ENCODE results near the gene BRAT1.

DNA sequence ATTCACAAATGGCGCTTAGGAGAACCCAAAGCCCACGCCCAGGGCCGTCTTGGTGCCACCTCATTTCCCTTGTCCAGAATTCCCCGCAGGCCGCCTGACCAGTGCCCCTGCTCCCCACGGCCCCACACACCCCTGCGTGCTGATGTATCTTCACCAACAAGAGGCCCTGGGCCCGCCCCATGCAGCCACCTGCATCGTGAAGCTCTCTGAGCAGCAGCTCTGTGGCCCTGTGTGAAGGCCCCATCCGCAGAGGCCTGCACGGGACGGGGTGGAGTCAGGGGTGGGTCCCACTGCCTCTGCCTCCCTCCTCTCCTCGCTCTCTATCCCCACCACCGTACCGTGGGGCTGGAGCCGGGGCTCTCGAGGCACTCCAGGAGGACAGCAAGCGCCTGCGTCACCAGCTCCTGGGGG, 14.7 kb downstream of the BRAT1 start:
- TF ChIP-seq CTCF (IDR thresholded peaks at IDR 0.05) (no peak), POLR2A (IDR thresholded peaks at IDR 0.05) (no peak)
